Fibroblast of lung (primary cell): ENCODE results near the gene HSPA5.
"Not testable (repeated sequence)": the region's sequence is repeated elsewhere in the genome, so short reads cannot be mapped to it uniquely, and the experiment has no call there.

Experiments used
- CTCF ChIP-seq, 2 donors: IDR thresholded peaks in 1 of 2; conservative IDR thresholded peaks in 1 of 2; 1 replicate in 1 of 2; 2 replicates in 1 of 2; pipeline ENCODE4 v1.5.1; 2011 to 2012; ENCODE audit warnings: low read length in 2 of 2, control low read depth in 1 of 2, inconsistent platforms in 1 of 2, low read depth in 1 of 2, mild to moderate bottlenecking in 1 of 2
- EZH2 ChIP-seq: IDR thresholded peaks from 2 replicates; pipeline ENCODE4 v1.5.1; 2012; ENCODE audit warnings: low read length, control low read depth, mild to moderate bottlenecking; ENCODE audit errors: missing control alignments

GRCh38 chr9:125236520-125237159, 4.5 kb downstream of the HSPA5 start:
- not testable (repeated sequence) for TF ChIP-seq CTCF (conservative IDR thresholded peaks at IDR 0.05 in 1 of 2, IDR thresholded peaks at IDR 0.05 in 1 of 2; ENCODE audit: low read depth in 1 of 2, low read length in 2 of 2); EZH2
